Ovary (tissue), 9 donors: ENCODE measurements around the gene RPL27A. TPM values are rescaled to one million over a fixed set of nuclear protein-coding genes. Genes with fewer than 3 reads are reported as not detected.

Source experiments
- DNase-seq, 5 donors: peaks; one replicate each; pipeline ENCODE4 v3.0.0-alpha.2; 2019 to 2020
- H3K27ac ChIP-seq, 2 donors: fragments of 200-600 bp; one replicate each; pipeline versions ENCODE4 v1.5.1 to v1.8.0; 2019 to 2022
- H3K27me3 ChIP-seq: fragments of 200-600 bp; one replicate; pipeline ENCODE4 v1.8.0; 2022
- H3K36me3 ChIP-seq: fragments of 200-600 bp; sonication (generic); one replicate; pipeline ENCODE4 v1.5.1; 2019
- H3K4me1 ChIP-seq: one replicate; pipeline ENCODE4 v1.8.1; 2013; ENCODE audit warnings: mild to moderate bottlenecking, moderate library complexity; ENCODE audit not compliant: insufficient read depth
- H3K4me3 ChIP-seq: fragments of 200-600 bp; sonication (generic); one replicate; pipeline ENCODE4 v1.5.1; 2017
- H3K9me3 ChIP-seq, 2 donors: fragments of 200-600 bp in 1 of 2; sonication (generic) in 1 of 2; one replicate each; pipeline versions ENCODE4 v1.5.1 to v1.8.1; 2013 to 2019; ENCODE audit warnings: mild to moderate bottlenecking in 1 of 2, moderate library complexity in 1 of 2
- CTCF ChIP-seq, 3 donors: fragments of 450-650 bp in 2 of 3; fragments of 200-600 bp in 1 of 3; IDR thresholded peaks; one replicate each; pipeline versions ENCODE4 v1.5.1 to v1.8.0; 2016 to 2022; ENCODE audit warnings: antibody characterized with exemption in 3 of 3, mild to moderate bottlenecking in 1 of 3
- EP300 ChIP-seq: sonication (generic); formaldehyde crosslinking; IDR thresholded peaks from one replicate; pipeline ENCODE4 v1.6.1; 2017; ENCODE audit warnings: antibody characterized with exemption
- POLR2A ChIP-seq: fragments of 450-650 bp; IDR thresholded peaks from one replicate; pipeline ENCODE4 v1.6.1; 2017; ENCODE audit warnings: antibody characterized with exemption, mild to moderate bottlenecking, moderate library complexity
- WGBS, 3 donors: extraction: QIAGEN DNeasy Blood & Tissue Kit in 1 of 3; methylation state at CpG; one replicate each; pipeline versions ENCODE4 v1.1.5 to v1.1.7; 2013 to 2017; 5-methylcytosine and 5-hydroxymethylcytosine counted together
- intact Hi-C, 4 donors: fragments of 100-400 bp; cut with DNase I; formaldehyde crosslinking; loops; one replicate each; pipeline versions ENCODE4 v1.11.0 to v1.15.1; 2022 to 2023
- polyA plus RNA-seq, 2 donors: library from polyadenylated mRNA; stranded (reverse); fragments of 200-250 nt in 1 of 2; fragments of 350-450 nt in 1 of 2; fragmentation: Illumina TruSeq in 1 of 2; extraction: RNeasy Lipid Tissue Mini Kit (QIAGEN cat#74804) in 1 of 2; gene quantifications; one replicate each; pipeline ENCODE4 v1.2.3, GENCODE V29; 2013 to 2014
- total RNA-seq, 7 donors: library from RNA; depleted of rRNA in 2 of 7; stranded (reverse); fragments of >200 nt in 2 of 7; fragmentation: NEBNext Ultra II Directional in 3 of 7; extraction: Animal tissue kit (Norgen Biotek cat#: 25700) in 3 of 7; gene quantifications; one replicate each; pipeline versions ENCODE4 v1.1.0 to v1.2.4, GENCODE V29; 2016 to 2023
- donor health status: DM: no; HTN: no; CAD: no; lungs with moderate emphysema.
- donor health status: DM: no; HTN: no; CAD: no.
- donor health status: Bipolar disorder and iron deficiency.
- donor health status: DM: yes; HTN: yes; CAD: no.
- donor health status: DM: no; HTN: no; CAD: no.
- donor health status: DM: yes; HTN: yes; CAD: no.

The RPL27A gene
- total and polyA plus RNA-seq, 9 donors = 986 to 6,011 (median 2,159) TPM

GRCh38 chr11:8729067-8729466 is 46.5 kb downstream of the RPL27A start:
- intact Hi-C loops = loop anchor here in 1 of 4 donors (5.0 kb wide), 1 partner anchor 48 kb away; no protein-coding TSS in a partner anchor
- Histone ChIP-seq H3K9me3 (no peaks in the 10 kb centered on the region), H3K4me3 (no peak overlapping the region), H3K27me3 (no peaks in the 10 kb centered on the region), H3K27ac (peak overlapping the region in 1 of 2 donors; percentile 61), H3K36me3 (no peaks in the 10 kb centered on the region), H3K4me1 (peaks cover 38% of the 10 kb centered on the region)
- WGBS, 3 donors = 32 to 45% (median 39%) methylated on average over 6 of the region's 6 CpGs
- no peak for TF ChIP-seq POLR2A
- TF ChIP-seq EP300 = no peak
- no peak for TF ChIP-seq CTCF (IDR thresholded peaks at IDR 0.05)
- no peak for DNase-seq

DNA sequence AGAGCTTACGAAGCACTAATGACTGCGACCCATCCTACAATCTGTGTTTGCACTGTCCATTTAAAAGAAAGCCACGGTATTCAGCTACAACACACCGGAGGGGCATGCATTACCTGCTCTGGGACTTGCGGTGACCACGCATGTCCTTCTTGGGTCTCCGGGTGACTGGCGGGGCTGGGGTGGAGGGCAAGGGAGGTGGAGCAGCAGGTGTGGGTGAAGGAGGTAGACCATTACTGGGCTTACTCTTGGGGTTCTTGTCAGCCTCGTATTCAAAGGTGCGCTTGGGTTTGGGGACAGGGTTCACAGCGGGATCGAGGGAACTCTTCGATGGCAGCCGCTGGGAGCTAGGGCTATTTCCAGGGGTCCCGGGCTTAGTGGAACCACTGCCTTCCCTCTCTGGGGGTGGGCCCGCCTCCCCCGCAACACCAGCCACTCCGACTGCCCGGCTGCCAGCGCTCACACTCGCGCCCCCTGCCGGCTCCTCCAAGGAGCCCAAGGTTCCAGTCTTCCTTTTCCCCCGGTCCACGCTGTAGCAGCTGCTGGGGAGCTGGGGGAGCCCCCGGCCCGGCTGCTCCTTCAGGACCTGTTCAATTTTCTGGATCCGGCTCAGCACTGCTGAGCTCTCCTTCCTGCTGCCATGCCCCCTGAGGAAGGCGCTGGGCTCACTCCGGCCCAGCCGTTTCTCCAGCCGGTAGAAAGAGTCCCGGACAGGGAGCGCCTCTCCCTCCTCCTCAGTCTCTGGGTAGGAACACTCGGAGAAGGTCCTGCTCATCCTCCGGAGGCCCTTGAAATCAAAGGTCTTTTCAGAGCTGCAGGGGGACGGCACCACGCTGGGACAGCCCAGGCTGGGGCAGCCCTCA is 47.5 kb downstream of the RPL27A start:
- TF ChIP-seq POLR2A = no peak
- no peak for TF ChIP-seq CTCF (IDR thresholded peaks at IDR 0.05)
- no peak for TF ChIP-seq EP300
- H3K27ac ChIP-seq = peak overlapping the region in 1 of 2 donors; percentile 61
- H3K4me1 ChIP-seq = peaks cover 36% of the 10 kb centered on the region
- 88 to 91% (median 89%) methylated on average over 38 of the region's 38 CpGs for WGBS, 3 donors
- H3K36me3 ChIP-seq = no peaks in the 10 kb centered on the region
- intact Hi-C loops = loop anchor here in 2 of 4 donors (5.0 kb wide), 2 partner anchors 42 to 47 kb away; no protein-coding TSS in a partner anchor
- DNase-seq = no peak
- H3K9me3 ChIP-seq = no peaks in the 10 kb centered on the region
- H3K27me3 ChIP-seq = no peaks in the 10 kb centered on the region
- H3K4me3 ChIP-seq = no peak overlapping the region

DNA sequence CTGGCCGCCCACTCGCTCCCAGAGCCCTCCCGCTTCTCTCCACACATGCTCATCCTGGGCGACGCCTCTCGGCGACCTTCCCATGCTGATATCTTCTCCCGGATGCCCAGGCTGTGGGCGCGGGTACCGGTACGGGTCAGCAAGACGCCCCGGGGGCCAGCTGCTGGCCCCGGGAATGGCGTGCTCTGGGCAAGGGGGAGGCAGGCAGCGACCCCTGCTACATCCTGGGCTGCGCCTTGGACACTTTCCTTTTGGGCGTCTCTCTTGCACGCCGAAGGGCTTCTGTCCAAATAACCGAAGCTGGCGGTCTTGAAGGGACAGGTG is 48.1 kb downstream of the RPL27A start:
- DNase-seq = no peak
- no peak overlapping the region for H3K27ac ChIP-seq
- 89 to 95% (median 91%) methylated on average over 23 of the region's 23 CpGs for WGBS, 3 donors
- no peak overlapping the region for H3K4me3 ChIP-seq
- H3K27me3 ChIP-seq = no peaks in the 10 kb centered on the region
- peaks cover 36% of the 10 kb centered on the region for H3K4me1 ChIP-seq
- H3K9me3 ChIP-seq = no peaks in the 10 kb centered on the region
- H3K36me3 ChIP-seq = no peaks in the 10 kb centered on the region
- intact Hi-C loops = loop anchor here in 1 of 4 donors (5.0 kb wide), 1 partner anchor 42 kb away; no protein-coding TSS in a partner anchor
- TF ChIP-seq CTCF (IDR thresholded peaks at IDR 0.05) = no peak
- TF ChIP-seq POLR2A = no peak
- TF ChIP-seq EP300 = no peak

DNA sequence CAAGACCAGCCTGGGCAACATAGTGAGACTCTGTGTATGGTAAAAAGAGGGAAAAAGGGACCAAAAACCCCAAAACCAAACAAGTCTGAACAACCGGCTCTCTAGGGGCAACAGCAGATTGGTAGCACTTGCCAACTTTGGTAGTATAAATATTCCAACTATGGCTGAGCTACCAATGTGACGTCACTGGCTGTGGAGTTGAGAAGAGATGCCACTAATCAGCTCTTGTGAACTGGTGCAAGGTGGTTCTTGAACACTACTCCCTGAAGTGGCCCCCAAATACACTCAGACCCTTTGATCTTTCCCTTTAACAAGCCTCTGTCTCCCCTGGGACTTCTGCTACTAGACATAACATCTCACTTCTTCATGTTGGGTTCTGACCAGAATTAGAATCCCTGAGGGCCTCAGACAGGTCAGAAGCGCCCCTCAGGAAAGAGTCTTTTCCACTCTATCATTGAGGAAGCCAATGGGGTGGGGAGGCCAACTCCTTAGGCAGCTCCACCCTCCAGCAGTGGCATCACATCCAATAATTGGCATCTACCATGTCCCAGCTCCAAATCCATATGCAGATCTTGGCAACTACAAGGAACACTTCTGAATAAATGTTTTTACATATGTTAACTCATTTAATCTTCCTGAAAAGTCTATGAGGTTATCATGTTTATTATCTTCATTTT is 49.2 kb downstream of the RPL27A start:
- intact Hi-C loops = loop anchor here in 1 of 4 donors (5.0 kb wide), 1 partner anchor 41 kb away; no protein-coding TSS in a partner anchor
- TF ChIP-seq EP300 (no peak), POLR2A (no peak)
- no peak overlapping the region for H3K4me3 ChIP-seq
- no peaks in the 10 kb centered on the region for H3K9me3 ChIP-seq
- no peaks in the 10 kb centered on the region for H3K27me3 ChIP-seq
- H3K27ac ChIP-seq = peak overlapping the region in 1 of 2 donors; percentile 52
- H3K4me1 ChIP-seq = peaks cover 43% of the 10 kb centered on the region
- 67 to 84% (median 80%) methylated on average over 3 of the region's 3 CpGs for WGBS, 3 donors
- DNase-seq = no peak
- no peaks in the 10 kb centered on the region for H3K36me3 ChIP-seq
